A673 (cell line): ENCODE results near the gene TOR3A. TPM values are rescaled to one million over a fixed set of nuclear protein-coding genes. Genes with fewer than 3 reads are reported as not detected.

Experiments used
- BruUV-seq: library from RNA; stranded (reverse); fragments of 400-500 nt; replicated peaks from 2 replicates; lab custom pipeline; 2021; lab: Mats Ljungman, UMichigan
- CTCF ChIA-PET: fragments of 300-600 bp; sonication (Branson Sonifier 250); formaldehyde crosslinking; loops from one replicate; lab custom pipeline; 2022; ENCODE audit warnings: antibody characterized with exemption; lab: Charles Lee
- POLR2A ChIA-PET: fragments of 300-600 bp; sonication (Branson Sonifier 250); formaldehyde crosslinking; loops from one replicate; lab custom pipeline; 2022; ENCODE audit warnings: antibody characterized with exemption; ENCODE audit not compliant: low non-redundant PET; lab: Charles Lee
- DNase-seq: peaks from one replicate; pipeline ENCODE4 v3.0.0-alpha.2; 2015; ENCODE audit warnings: low spot score
- H3K27ac ChIP-seq: fragments of 200-600 bp; sonication (generic); 2 replicates; pipeline ENCODE4 v1.5.1; 2016; ENCODE audit warnings: mixed run types, low read depth, mild to moderate bottlenecking, mixed read lengths, antibody characterized with exemption, low read length; ENCODE audit not compliant: poor library complexity, severe bottlenecking
- H3K27me3 ChIP-seq: fragments of 200-600 bp; sonication (generic); replicated peaks from 2 replicates; pipeline ENCODE4 v1.6.1; 2017; ENCODE audit warnings: mixed run types, low read depth, mild to moderate bottlenecking, mixed read lengths, antibody characterized with exemption, low read length; ENCODE audit not compliant: insufficient read depth, poor library complexity
- H3K36me3 ChIP-seq: fragments of 200-600 bp; sonication (generic); 2 replicates; pipeline ENCODE4 v1.6.1; 2016; ENCODE audit warnings: mixed run types, mild to moderate bottlenecking, mixed read lengths, antibody characterized with exemption, low read length; ENCODE audit not compliant: insufficient read depth, poor library complexity, severe bottlenecking
- H3K4me1 ChIP-seq: fragments of 200-600 bp; sonication (generic); 2 replicates; pipeline ENCODE4 v1.6.1; 2017; ENCODE audit warnings: mixed run types, mild to moderate bottlenecking, mixed read lengths, antibody characterized with exemption, low read length; ENCODE audit not compliant: insufficient read depth, poor library complexity, severe bottlenecking
- H3K4me3 ChIP-seq: fragments of 200-600 bp; sonication (generic); 2 replicates; pipeline ENCODE4 v1.5.1; 2016; ENCODE audit warnings: low read depth, mixed run types, mild to moderate bottlenecking, mixed read lengths, low read length; ENCODE audit not compliant: poor library complexity, severe bottlenecking
- H3K9me3 ChIP-seq: fragments of 200-600 bp; sonication (generic); 2 replicates; pipeline ENCODE4 v1.6.1; 2016; ENCODE audit warnings: mixed run types, low read depth, mild to moderate bottlenecking, mixed read lengths, antibody characterized with exemption, low read length; ENCODE audit not compliant: poor library complexity, severe bottlenecking
- CTCF ChIP-seq: fragments of 300-800, 200-600 bp; sonication (generic); conservative IDR thresholded peaks from 2 replicates; pipeline ENCODE4 v1.5.1; 2017; ENCODE audit warnings: low read depth, mild to moderate bottlenecking, antibody characterized with exemption, low read length, moderate library complexity, mixed read lengths
- EZH2 ChIP-seq: fragments of 200-600 bp; sonication (generic); IDR thresholded peaks from 2 replicates; pipeline ENCODE4 v1.6.1; 2017; ENCODE audit warnings: borderline replicate concordance, low read depth, mild to moderate bottlenecking, mixed read lengths, antibody characterized with exemption, low read length; ENCODE audit not compliant: poor library complexity, severe bottlenecking
- intact Hi-C: fragments of 100-400 bp; cut with micrococcal nuclease; formaldehyde crosslinking; loops from one replicate; pipeline ENCODE4 v1.10.0; 2022; ENCODE audit not compliant: unreplicated experiment
- total RNA-seq: library from RNA; stranded (reverse); gene quantifications from 2 replicates; pipeline ENCODE4 v1.2.3, GENCODE V29; 2021

The TOR3A gene
- total RNA-seq, 1 experiment from 2014 or later, result 21.0 TPM

GRCh38 chr1:179094818-179095217 is 12.9 kb downstream of the TOR3A start:
- ChIA-PET POLR2A (interaction anchor here (0.5 kb wide), 1 partner anchor 80 kb away, joined by 4 read pairs; no protein-coding TSS in a partner anchor), CTCF (no interaction called here)
- Histone ChIP-seq H3K4me1 (peaks cover 17% of the 10 kb centered on the region), H3K4me3 (no peak overlapping the region), H3K27ac (no peak overlapping the region), H3K9me3 (no peaks in the 10 kb centered on the region), H3K27me3 (no peaks in the 10 kb centered on the region), H3K36me3 (peaks cover 48% of the 10 kb centered on the region)
- no TSS peak for BruUV-seq
- intact Hi-C loops, result no loop called here
- TF ChIP-seq CTCF, result no peak
- no peak for TF ChIP-seq EZH2
- no peak for DNase-seq

GRCh38 chr1:179095377-179095776 is 13.5 kb downstream of the TOR3A start:
- no peak for DNase-seq

GRCh38 chr1:179095924-179096323 is 14.1 kb downstream of the TOR3A start:
- H3K9me3 ChIP-seq, result no peaks in the 10 kb centered on the region
- no TSS peak for BruUV-seq
- CTCF ChIA-PET, result no interaction called here
- H3K36me3 ChIP-seq, result peaks cover 48% of the 10 kb centered on the region
- no peaks in the 10 kb centered on the region for H3K27me3 ChIP-seq
- TF ChIP-seq CTCF (no peak), EZH2 (no peak)
- no peak overlapping the region for H3K27ac ChIP-seq
- POLR2A ChIA-PET, result no interaction called here
- intact Hi-C loops, result no loop called here
- DNase-seq, result no peak
- H3K4me1 ChIP-seq, result peaks cover 7% of the 10 kb centered on the region
- no peak overlapping the region for H3K4me3 ChIP-seq

More at GRCh38 chr1:179095377-179095776, 13.5 kb downstream of the TOR3A start:
- TF ChIP-seq EZH2 (no peak), CTCF (no peak)
- POLR2A ChIA-PET, result interaction anchor here (0.5 kb wide), 1 partner anchor 80 kb away, joined by 4 read pairs; no protein-coding TSS in a partner anchor
- no peaks in the 10 kb centered on the region for H3K9me3 ChIP-seq
- H3K36me3 ChIP-seq, result peaks cover 48% of the 10 kb centered on the region
- no peak overlapping the region for H3K27ac ChIP-seq
- BruUV-seq, result TSS peak; percentile 94
- CTCF ChIA-PET, result no interaction called here
- H3K4me1 ChIP-seq, result peaks cover 13% of the 10 kb centered on the region
- intact Hi-C loops, result no loop called here
- H3K27me3 ChIP-seq, result no peaks in the 10 kb centered on the region
- no peak overlapping the region for H3K4me3 ChIP-seq
